ENCODE measurements around the gene PCMTD2.
"Not testable (repeated sequence)": the region's sequence is repeated elsewhere in the genome, so short reads cannot be mapped to it uniquely, and the experiment has no call there.

Gene PCMTD2

GRCh38 chr20:64258071-64258823 lies 2.7 kb downstream of the PCMTD2 start:
- DNase-seq, result no peak

DNA sequence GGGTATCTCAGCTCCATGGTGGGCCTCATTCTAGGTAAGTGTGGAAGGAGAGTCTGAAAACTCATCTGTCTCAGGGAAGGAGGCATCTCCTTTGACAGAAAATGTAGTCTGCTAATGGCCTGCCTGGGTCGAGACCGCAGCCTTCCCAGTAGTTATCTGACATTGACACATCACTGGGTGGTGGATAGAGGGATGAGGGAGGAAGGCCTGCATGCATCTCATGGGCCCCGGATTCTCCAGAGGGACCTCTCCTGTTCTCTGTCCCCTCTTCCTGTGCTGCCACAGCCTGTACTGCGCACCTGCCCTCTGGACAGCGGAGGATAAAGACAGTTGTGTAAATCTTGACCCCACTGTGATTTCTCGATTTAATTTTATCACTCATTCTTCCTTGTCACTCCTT lies 4.7 kb downstream of the PCMTD2 start:
- DNase-seq, result no peak

GRCh38 chr20:64261138-64261537 lies 5.6 kb downstream of the PCMTD2 start:
- no peak for DNase-seq

DNA sequence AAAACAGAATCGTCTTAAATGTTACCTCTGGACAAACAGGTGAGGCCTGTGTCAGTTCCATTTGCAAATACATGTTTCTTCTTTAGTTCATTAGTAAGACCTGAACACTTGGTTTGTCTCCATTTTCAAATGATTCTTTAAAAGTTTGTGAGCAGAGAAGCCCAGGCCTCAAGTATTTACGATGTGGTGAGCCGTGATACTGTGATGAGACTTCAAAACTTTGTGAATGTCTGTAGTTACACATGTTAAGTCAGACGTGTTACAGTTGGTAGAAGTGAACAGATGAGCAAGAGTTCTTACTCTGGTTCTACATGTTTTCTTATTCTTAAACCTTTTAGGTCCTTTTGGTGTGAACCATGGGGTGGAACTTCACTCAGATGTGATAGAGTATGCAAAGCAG lies 8.5 kb downstream of the PCMTD2 start:
- DNase-seq, result no peak

DNA sequence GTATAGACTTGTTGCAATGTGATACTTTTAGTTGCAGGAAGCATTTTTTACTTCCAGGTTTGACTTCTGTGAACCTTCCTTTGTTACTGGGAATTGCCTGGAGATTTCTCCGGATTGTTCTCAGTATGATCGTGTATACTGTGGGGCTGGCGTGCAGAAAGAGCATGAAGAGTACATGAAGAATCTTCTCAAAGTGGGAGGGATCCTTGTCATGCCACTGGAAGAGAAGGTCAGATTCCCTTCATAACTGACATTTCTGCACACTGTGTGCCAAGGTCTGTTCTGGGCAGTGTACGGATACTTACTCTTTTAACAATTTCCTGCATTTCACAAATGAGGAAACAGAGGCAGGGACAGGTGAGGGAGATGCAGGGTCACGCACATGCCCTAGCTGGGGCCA lies 9.7 kb downstream of the PCMTD2 start:
- no peak for DNase-seq

DNA sequence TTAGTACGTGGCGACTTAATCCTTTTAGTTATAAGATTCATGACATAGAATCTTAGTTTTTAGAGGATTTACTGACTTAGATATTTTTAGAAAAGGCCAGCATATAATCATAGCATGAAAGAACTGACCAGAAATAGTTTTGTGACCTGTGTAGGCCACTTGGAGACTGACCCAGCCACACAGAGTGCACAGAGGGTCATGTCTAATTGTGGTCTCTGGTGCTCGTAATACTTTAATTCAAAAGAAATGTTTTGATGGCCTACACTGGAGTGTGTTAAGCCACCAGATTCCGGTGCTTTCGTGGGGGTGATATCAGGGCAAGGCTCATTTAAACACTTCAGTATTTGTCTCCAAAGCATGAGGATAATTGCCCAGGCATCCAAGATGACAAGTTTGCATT lies 11.4 kb downstream of the PCMTD2 start:
- DNase-seq, result no peak

DNA sequence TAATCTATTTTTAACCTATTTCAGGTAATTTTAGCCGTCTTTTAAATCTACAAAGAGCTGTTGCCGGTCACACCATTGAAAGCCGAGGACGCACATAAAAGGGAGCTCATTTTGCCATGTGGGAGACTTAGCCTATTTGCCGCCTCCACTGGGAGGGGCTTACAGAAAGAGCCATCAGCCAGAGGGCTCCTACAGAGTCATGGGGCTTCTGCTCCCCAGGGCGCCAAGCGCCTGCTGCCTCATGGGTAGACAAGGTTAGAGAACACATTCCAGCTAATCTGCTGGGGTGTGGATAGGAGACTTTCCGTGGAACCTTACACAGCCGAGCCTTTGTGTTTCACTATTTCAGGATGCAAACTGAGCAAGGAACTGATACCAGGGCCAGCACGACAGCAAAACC lies 12.6 kb downstream of the PCMTD2 start:
- no peak for DNase-seq

GRCh38 chr20:64269604-64270411 lies 14.3 kb downstream of the PCMTD2 start:
- no peak for DNase-seq

GRCh38 chr20:64271636-64272035 lies 16.1 kb downstream of the PCMTD2 start:
- no peak for DNase-seq

DNA sequence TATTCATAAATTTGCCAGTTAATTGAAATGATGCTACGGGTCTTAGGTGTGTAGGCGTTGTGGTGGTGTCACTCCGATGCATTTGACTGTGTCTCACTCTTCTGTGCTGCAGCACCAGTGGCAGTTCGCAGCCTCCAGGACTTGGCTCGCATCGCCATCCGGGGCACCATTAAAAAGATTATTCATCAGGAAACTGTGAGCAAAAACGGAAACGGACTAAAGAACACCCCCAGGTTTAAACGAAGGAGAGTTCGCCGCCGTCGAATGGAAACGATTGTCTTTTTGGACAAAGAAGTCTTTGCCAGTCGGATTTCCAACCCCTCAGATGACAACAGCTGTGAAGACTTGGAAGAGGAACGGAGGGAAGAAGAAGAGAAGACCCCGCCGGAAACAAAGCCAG lies 17.6 kb downstream of the PCMTD2 start:
- no peak for DNase-seq

DNA sequence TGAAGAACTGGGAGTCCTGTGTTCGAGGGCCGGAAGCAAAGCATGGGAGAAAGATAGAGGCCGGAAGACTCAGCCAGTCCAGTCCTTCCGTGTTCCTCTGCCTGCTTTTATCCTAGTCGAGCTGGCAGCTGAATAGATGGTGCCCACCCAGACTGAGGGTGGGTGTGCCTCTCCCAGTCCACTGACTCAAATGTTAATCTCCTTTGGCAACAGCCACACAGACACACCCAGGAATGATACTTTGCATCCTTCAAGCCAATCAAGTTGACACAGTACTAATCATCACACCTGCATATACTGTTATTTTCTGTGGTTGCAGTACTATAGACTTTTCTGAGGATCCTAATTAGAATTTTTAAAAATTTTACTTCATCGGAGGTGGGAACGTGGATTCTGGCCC lies 21.3 kb downstream of the PCMTD2 start:
- no peak for DNase-seq

- no peak for DNase-seq
These were observed 22.2 kb downstream of the PCMTD2 start for GRCh38 chr20:64277571-64278316.

DNA sequence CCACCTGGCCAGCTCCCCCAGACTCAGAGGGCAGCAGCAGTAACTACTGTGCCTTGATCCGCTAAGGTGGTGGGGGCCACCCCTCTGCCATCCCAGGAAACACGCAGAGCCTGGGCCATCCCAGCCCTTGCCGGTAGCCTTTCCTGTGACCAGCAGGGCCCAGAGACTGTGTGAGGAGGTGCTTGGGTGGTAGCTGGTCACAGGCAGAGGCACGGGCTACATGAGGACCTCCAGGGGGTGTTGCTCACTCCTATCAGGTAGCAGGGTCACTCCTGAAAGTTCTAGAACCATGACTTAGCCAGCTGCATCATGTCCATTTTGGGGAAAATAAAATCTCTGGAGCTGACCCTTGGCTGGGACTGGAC lies 22.8 kb downstream of the PCMTD2 start:
- DNase-seq, result no peak

GRCh38 chr20:64279826-64280459 lies 24.4 kb downstream of the PCMTD2 start:
- DNase-seq, result no peak

DNA sequence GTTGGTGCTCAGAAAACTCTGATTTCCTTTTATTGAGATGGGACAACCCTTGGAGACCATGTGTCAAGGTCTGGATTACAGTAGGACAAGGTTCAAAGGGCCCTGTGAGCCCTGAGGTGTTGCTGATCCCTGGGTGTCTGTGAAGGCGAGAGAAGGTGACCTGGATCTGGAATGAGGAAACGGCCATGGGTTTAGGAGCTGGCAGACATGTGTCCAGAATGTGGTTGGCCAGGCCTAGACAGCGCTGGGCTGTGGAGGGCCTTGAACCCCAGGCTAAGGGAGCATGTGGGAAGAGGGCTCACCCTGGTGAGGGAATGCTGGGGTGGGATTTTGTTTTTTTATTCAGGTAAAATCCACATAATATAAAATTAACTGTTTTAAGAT lies 24.9 kb downstream of the PCMTD2 start:
- DNase-seq, result no peak

- DNase-seq, result no peak
These were observed 28.1 kb downstream of the PCMTD2 start for GRCh38 chr20:64283646-64284045.

DNA sequence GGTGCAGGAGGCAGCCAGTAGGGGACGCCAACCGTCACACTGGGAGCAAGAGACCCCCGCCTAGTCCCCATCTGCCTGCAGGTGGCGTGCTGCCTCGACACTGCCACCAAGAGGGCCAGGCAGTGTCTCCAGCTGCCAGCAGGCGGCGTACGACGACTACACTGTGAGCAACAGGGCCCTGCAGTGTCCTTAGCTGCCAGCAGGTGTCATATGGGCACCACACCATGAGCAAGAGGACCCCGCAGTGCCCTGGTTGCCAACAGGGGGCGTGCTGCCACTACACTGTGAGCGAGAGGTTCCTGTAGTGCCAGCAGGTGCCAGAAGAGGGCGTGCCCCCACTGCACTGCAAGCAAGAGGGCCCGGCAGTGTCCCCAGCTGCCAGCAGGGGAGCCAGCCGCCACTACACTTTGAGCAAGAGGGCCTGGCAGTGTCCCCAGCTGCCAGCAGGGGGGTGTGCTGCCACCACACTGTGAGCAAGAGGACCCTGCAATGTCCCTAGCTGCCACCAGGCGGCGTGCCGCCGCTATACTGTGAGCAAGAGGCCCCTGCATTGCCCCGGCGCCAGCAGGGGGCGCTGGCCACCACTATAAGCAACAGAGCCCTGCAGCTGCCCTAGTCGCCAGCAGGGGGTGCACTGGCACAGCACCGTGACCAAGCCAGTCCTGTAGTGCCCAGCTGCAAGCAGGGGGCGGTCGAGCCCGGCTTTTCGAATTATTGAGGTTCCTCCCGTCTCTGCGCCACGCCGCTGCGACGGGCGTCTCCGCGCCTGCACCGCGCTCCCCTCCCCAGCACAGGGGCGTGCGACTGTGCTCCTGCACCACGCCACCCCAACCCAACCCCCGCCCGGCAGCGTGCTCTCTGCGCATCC lies 30.3 kb downstream of the PCMTD2 start:
- not testable (repeated sequence) for DNase-seq

- DNase-seq, result not testable (repeated sequence)
These were observed 31.1 kb downstream of the PCMTD2 start for GRCh38 chr20:64286447-64287263.

DNA sequence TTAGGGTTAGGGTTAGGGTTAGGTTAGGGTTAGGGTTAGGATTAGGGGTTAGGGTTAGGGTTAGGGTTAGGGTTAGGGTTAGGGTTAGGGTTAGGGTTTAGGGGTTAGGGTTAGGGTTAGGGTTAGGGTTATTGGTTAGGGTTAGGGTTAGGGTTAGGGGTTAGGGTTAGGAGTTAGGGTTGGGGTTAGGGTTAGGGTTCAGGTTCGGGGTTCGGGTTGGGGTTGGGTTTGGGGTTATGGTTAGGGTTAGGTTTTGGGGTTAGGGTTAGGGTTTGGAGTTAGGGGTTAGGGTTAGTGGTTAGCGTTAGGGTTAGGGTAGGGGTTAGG lies 31.7 kb downstream of the PCMTD2 start:
- not testable (repeated sequence) for DNase-seq

DNA sequence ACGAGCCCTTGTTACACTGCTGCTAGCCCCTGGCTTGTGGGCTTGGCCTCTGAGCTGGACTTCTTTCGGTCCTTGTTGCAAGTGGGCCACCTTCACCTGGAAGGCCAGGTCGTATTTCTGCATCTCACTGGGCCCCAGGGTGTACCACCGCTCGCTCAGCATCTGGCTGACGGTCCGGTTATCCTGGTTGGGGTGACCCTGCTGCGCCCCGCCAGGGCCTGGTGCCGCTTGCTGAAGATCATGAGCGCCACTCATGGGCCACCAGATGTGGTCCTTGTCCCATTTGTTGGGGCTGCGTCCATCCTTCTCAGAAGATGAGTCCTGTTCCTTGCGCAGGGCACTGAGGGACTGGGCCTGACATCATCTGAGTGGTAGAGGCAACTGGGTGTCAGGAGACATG lies 36.6 kb downstream of the PCMTD2 start:
- DNase-seq, result not testable (repeated sequence)

- not testable (repeated sequence) for DNase-seq
These were observed 47.5 kb downstream of the PCMTD2 start for GRCh38 chr20:64303086-64303485.
